Measurements from ENCODE around the gene TMEM87B. TPM values are rescaled to one million over a fixed set of nuclear protein-coding genes. Genes with fewer than 3 reads are reported as not detected.

The TMEM87B gene
- total and polyA plus RNA-seq, 2 of the 4 experiments (the other 2 are of a cell fraction) = 6.3 to 12.5 TPM

GRCh38 chr2:112159454-112159921 is 104.4 kb downstream of the TMEM87B start:
- Histone ChIP-seq H3K9me3 (ENCODE audit: control insufficient read depth, insufficient read depth, low read length) (no peaks in the 10 kb centered on the region), H3K4me3 (ENCODE audit: insufficient read depth, low read depth, low read length) (no peak overlapping the region)
- dilution Hi-C loops (cut with HindIII; ENCODE audit: low sequenced_read_pairs, unreplicated experiment) = no loop called here

More at GRCh38 chr2:112159454-112159921, 104.4 kb downstream of the TMEM87B start:
- intact Hi-C loops (cut with micrococcal nuclease) = no loop called here
- ChIA-PET POLR2A (ENCODE audit: unreplicated experiment) (no interaction called here), CTCF (no interaction called here)
- Histone ChIP-seq H3K9ac (ENCODE audit: low read depth, low read length) (no peak overlapping the region), H3K23ac (ENCODE audit: low read depth, low read length) (no peak overlapping the region), H3K79me1 (ENCODE audit: low read depth in 1 of 2, low read length in 2 of 2) (no peaks in the 10 kb centered on the region), H2BK20ac (ENCODE audit: low read depth, low read length) (no peak overlapping the region), H3K18ac (ENCODE audit: low read depth, low read length) (no peak overlapping the region), H2BK120ac (ENCODE audit: low read depth, low read length) (no peak overlapping the region), H2AK9ac (replicated peaks; ENCODE audit: low read depth, low read length, poor library complexity) (no peak overlapping the region), H3K4ac (ENCODE audit: low read depth, low read length) (no peak overlapping the region), H4K8ac (ENCODE audit: low read depth in 2 of 2, low read length in 2 of 2) (no peak overlapping the region), H3K4me2 (ENCODE audit: low read depth, low read length) (no peak overlapping the region), H2BK5ac (ENCODE audit: low read depth, low read length, poor library complexity, severe bottlenecking) (no peak overlapping the region), H3K14ac (replicated peaks; ENCODE audit: low read depth, low read length) (no peak overlapping the region), H3K27me3 (ENCODE audit: control insufficient read depth, insufficient read depth, low read length) (no peaks in the 10 kb centered on the region), H2AFZ (replicated peaks; ENCODE audit: low read length, poor library complexity) (no peak overlapping the region), H2AK5ac (ENCODE audit: low read depth, low read length) (no peak overlapping the region), H3K36me3 (ENCODE audit: control insufficient read depth, insufficient read depth, low read length) (no peaks in the 10 kb centered on the region), H4K5ac (ENCODE audit: low read depth, low read length) (no peak overlapping the region), H3K4me1 (ENCODE audit: control insufficient read depth, insufficient read depth, low read length) (peaks cover 5% of the 10 kb centered on the region), H4K91ac (ENCODE audit: insufficient read depth, low read depth, low read length) (no peak overlapping the region), H4K20me1 (ENCODE audit: insufficient read depth, low read length) (no peaks in the 10 kb centered on the region), H3K56ac (ENCODE audit: extremely low read depth, insufficient read depth, low read length) (no peak overlapping the region), H3K27ac (ENCODE audit: insufficient read depth, low read length) (no peak overlapping the region), H2BK15ac (ENCODE audit: low read depth, low read length) (no peak overlapping the region), H3K9me1 (ENCODE audit: insufficient read depth, low read length) (peaks cover 4% of the 10 kb centered on the region; the same call in 1 of the 2 replicates)
- BruUV-seq (replicated peaks) = no TSS peak
- WGBS, 2 experiments (ENCODE audit: extremely low coverage in 2 of 2, insufficient read length in 1 of 2) = 92% methylated on average over 13 of the region's 31 CpGs; no CpG with 5 or more reads in 1 of the 2 experiments
- DNase-seq (no peak), ATAC-seq (ENCODE audit: low read depth) (no peak)
- in situ Hi-C loops (cut with MboI; ENCODE audit: low sequenced_read_pairs) = no loop called here
- TF ChIP-seq BHLHE40 (IDR thresholded peaks at IDR 0.05; ENCODE audit: low read depth, low read length) (no peak), USF2 (IDR thresholded peaks at IDR 0.05; ENCODE audit: low read depth, low read length) (no peak), MAFK (IDR thresholded peaks at IDR 0.05; ENCODE audit: low read depth, low read length) (no peak), MAZ (IDR thresholded peaks at IDR 0.05; ENCODE audit: borderline replicate concordance, low read depth, low read length) (no peak), RAD21 (IDR thresholded peaks at IDR 0.05; ENCODE audit: low read length) (no peak), CTCF (conservative IDR thresholded peaks at IDR 0.05; ENCODE audit: low read depth, low read length) (no peak), SMC3 (IDR thresholded peaks at IDR 0.05; ENCODE audit: low read depth, low read length) (no peak), NFE2L2 (IDR thresholded peaks at IDR 0.05; ENCODE audit: low read depth, low read length) (no peak), RCOR1 (IDR thresholded peaks at IDR 0.05; ENCODE audit: insufficient replicate concordance, low read length) (no peak), POLR2A (IDR thresholded peaks at IDR 0.05; ENCODE audit: low read depth, low read length) (no peak)

All from IMR-90 (cell line).